Breast epithelium (tissue), 4 donors: ENCODE measurements around the gene SIGLEC8. TPM values are rescaled to one million over a fixed set of nuclear protein-coding genes. Genes with fewer than 3 reads are reported as not detected.

Source experiments
- DNase-seq, 2 donors: peaks; one replicate each; pipeline ENCODE4 v3.0.0-alpha.2; 2019; ENCODE audit warnings: low spot score in 2 of 2
- H3K27ac ChIP-seq, 2 donors: fragments of 200-600 bp; sonication (generic) in 1 of 2; one replicate each; pipeline ENCODE4 v1.5.1; 2016 to 2019; ENCODE audit warnings: mild to moderate bottlenecking in 1 of 2
- H3K27me3 ChIP-seq, 2 donors: fragments of 200-600 bp; sonication (generic) in 1 of 2; one replicate each; pipeline versions ENCODE4 v1.5.1 to v1.6.0; 2017 to 2019; ENCODE audit warnings: control low read depth in 1 of 2, mild to moderate bottlenecking in 1 of 2
- H3K36me3 ChIP-seq: fragments of 200-600 bp; one replicate; pipeline ENCODE4 v1.5.1; 2019
- H3K4me1 ChIP-seq, 2 donors: fragments of 200-600 bp; sonication (generic); one replicate each; pipeline ENCODE4 v1.5.1; 2016 to 2019; ENCODE audit warnings: control low read depth in 1 of 2
- H3K4me3 ChIP-seq, 3 donors: fragments of 200-600 bp; sonication (generic); 1 replicate in 2 of 3; 2 replicates in 1 of 3; pipeline ENCODE4 v1.5.1; 2016 to 2019; ENCODE audit warnings: mild to moderate bottlenecking in 3 of 3, moderate library complexity in 2 of 3
- H3K9me3 ChIP-seq, 2 donors: fragments of 200-600 bp; sonication (generic) in 1 of 2; one replicate each; pipeline ENCODE4 v1.5.1; 2016 to 2019; ENCODE audit warnings: control low read depth in 1 of 2
- POLR2A ChIP-seq: fragments of 450-650 bp; IDR thresholded peaks from one replicate; pipeline ENCODE4 v1.6.1; 2016; ENCODE audit warnings: antibody characterized with exemption, mild to moderate bottlenecking, moderate library complexity
- POLR2AphosphoS5 ChIP-seq, 3 donors: sonication (generic); formaldehyde crosslinking; IDR thresholded peaks; one replicate each; pipeline ENCODE4 v1.6.1; 2017; ENCODE audit warnings: antibody characterized with exemption in 3 of 3
- intact Hi-C: fragments of 100-400 bp; cut with DNase I; formaldehyde crosslinking; loops from one replicate; pipeline ENCODE4 v1.15.1; 2023; ENCODE audit warnings: low total_unique reads
- total RNA-seq, 3 donors: library from RNA; depleted of rRNA; stranded (reverse); fragments of >200 nt; gene quantifications; one replicate each; pipeline ENCODE4 v1.1.0, GENCODE V29; 2016
- TF ChIP-seq, protein P1 (sequence below), 3 donors: fragments of 450-650 bp; IDR thresholded peaks; one replicate each; pipeline ENCODE4 v1.5.1; 2016 to 2017; ENCODE audit warnings: antibody characterized with exemption in 3 of 3, mild to moderate bottlenecking in 3 of 3, moderate library complexity in 3 of 3

SIGLEC8 gene
- total RNA-seq, 3 donors from 2014 or later = 0.80 to 8.6 (median 2.3) TPM

DNA sequence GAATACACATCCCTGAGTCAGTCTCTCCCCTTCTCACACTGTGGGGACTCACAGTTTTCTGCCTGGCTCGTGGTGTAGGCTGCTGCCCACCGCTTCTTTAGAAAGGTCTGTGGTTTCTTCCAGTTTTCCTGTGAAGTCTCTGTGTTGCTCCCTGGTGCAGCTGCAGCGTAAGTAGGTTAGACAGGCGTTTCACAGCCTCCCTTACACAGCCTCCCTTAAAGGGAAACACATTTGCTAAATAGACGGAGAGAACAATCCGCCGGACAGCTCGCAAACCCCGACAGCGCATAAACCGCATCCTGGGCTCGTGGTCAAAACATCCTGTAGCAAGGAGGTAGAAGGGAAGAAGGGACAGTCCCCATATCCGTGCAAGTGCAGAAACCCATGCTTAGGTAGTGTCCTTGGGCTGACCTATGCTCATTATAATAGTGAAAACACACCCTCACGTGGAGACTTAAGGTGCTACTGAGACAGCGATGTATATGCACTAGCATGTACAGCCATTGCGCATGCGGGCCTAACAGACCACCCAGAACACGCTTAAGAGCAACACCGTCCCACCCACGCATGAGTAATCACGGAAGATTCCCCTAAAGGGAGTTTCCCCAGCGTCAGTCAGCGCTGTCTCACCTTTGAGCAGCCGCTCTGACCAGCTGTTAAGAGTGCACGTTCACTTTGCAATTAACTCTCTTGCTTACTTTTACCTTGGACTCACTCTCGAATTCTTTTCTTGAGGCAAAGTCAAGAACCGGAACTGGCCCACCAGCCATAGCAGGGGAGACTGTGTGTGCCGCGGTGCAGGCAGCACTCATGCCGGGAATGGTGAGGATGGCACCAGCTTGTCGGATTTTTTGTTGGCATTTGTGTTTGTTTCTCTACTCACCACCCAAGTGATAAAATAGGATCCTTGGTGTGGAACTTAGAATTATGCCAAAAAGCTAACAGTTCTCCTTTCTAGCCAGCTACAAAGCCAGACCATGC is 16.6 kb downstream of the SIGLEC8 start:
- Histone ChIP-seq H3K27ac (no peak overlapping the region), H3K4me1 (no peaks in the 10 kb centered on the region)
- DNase-seq = no peak

DNA sequence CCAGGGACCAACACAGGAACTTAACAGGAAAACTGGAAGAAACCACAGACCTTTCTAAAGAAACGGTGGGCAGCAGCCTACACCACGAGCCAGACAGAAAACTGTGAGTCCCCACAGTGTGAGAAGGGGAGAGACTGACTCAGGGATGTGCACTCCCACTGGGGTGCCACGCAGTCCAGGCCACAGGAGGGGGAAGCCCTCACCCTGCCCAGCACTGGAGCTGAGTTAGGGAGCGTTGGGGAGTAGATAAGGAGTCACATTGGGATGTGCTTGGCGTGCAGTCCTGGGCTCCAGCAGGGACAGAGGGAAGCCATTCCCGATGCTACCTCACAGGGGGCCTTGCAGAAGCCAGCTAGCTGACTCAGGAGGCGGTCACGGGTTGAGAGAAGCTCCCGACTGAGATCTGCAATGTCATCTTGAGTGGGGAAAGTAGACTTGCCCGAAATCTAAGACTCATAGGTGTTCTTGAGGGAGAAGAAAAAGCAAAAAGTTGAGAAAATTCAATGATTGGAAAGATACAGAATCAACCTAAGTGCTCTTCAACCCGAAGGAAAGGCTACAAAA is 17.3 kb downstream of the SIGLEC8 start:
- Histone ChIP-seq H3K27me3 (peaks cover 0 to 44% of the 10 kb centered on the region in 2 donors), H3K4me3 (no peak overlapping the region), H3K9me3 (no peaks in the 10 kb centered on the region), H3K36me3 (no peaks in the 10 kb centered on the region), H3K4me1 (no peaks in the 10 kb centered on the region), H3K27ac (no peak overlapping the region)
- DNase-seq = no peak
- intact Hi-C loops = no loop called here
- TF ChIP-seq POLR2AphosphoS5 (IDR thresholded peaks at IDR 0.05) = no peak
- TF ChIP-seq POLR2A = no peak
- TF ChIP-seq, protein P1, sequence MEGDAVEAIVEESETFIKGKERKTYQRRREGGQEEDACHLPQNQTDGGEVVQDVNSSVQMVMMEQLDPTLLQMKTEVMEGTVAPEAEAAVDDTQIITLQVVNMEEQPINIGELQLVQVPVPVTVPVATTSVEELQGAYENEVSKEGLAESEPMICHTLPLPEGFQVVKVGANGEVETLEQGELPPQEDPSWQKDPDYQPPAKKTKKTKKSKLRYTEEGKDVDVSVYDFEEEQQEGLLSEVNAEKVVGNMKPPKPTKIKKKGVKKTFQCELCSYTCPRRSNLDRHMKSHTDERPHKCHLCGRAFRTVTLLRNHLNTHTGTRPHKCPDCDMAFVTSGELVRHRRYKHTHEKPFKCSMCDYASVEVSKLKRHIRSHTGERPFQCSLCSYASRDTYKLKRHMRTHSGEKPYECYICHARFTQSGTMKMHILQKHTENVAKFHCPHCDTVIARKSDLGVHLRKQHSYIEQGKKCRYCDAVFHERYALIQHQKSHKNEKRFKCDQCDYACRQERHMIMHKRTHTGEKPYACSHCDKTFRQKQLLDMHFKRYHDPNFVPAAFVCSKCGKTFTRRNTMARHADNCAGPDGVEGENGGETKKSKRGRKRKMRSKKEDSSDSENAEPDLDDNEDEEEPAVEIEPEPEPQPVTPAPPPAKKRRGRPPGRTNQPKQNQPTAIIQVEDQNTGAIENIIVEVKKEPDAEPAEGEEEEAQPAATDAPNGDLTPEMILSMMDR (IDR thresholded peaks at IDR 0.05) = no peak

More for the DNA sequence above, 16.6 kb downstream of the SIGLEC8 start:
- Histone ChIP-seq H3K9me3 (no peaks in the 10 kb centered on the region), H3K4me3 (no peak overlapping the region), H3K36me3 (no peaks in the 10 kb centered on the region), H3K27me3 (peaks cover 0 to 45% of the 10 kb centered on the region in 2 donors)
- intact Hi-C loops = no loop called here
- TF ChIP-seq, protein P1 (IDR thresholded peaks at IDR 0.05) = no peak
- TF ChIP-seq POLR2AphosphoS5 (IDR thresholded peaks at IDR 0.05) = no peak
- TF ChIP-seq POLR2A = no peak

DNA sequence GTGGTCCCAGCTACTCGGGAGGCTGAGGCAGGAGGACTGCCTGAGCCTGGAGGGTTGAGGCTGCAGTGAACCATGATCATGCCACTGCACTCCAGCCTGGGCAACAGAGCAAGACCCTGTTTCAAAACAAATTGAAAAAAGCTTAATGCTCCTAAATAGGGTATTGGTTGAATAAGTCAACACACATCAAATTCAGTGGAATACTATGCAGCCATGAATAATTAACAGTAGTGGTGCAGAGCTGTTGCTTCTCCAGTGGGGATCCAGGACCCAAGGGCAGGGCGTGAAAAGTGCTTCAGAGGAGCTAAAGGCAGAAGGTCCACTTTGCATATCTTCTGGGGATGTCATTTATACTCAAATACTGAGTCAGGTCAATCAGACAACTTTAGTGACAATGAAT is 18.2 kb downstream of the SIGLEC8 start:
- TF ChIP-seq POLR2AphosphoS5 (IDR thresholded peaks at IDR 0.05) (no peak), POLR2A (no peak)
- TF ChIP-seq, protein P1 (IDR thresholded peaks at IDR 0.05) = no peak
- Histone ChIP-seq H3K27me3 (peaks cover 0 to 44% of the 10 kb centered on the region in 2 donors), H3K4me1 (no peaks in the 10 kb centered on the region), H3K36me3 (no peaks in the 10 kb centered on the region), H3K9me3 (no peaks in the 10 kb centered on the region), H3K4me3 (no peak overlapping the region), H3K27ac (no peak overlapping the region)
- no peak for DNase-seq
- intact Hi-C loops = no loop called here

DNA sequence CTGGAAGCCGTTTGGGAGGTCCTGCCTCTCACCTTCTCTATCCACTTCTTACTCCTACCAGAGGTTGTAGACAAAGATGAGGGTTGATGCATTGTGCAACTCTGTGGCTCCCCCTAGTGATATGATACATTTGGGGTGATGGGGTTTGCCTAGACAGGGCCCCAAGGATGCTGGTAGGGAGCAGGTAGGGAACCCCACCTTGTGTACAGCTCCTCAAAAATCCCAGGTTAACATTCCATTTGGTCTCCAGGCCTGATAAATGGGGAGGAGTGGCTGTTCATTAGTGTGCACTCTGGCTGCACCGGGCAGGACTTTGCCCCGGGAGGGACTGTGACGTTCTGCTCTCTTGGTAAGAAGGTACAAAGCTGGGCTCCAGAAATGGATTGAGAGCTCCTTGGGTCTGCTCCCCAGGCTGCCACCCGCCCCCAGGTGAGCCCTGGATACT is 19.2 kb downstream of the SIGLEC8 start:
- no peak overlapping the region for H3K4me3 ChIP-seq
- no peaks in the 10 kb centered on the region for H3K9me3 ChIP-seq
- no peaks in the 10 kb centered on the region for H3K36me3 ChIP-seq
- peaks cover 0 to 44% of the 10 kb centered on the region in 2 donors for H3K27me3 ChIP-seq
- no peak for DNase-seq
- no peaks in the 10 kb centered on the region for H3K4me1 ChIP-seq
- TF ChIP-seq, protein P1 (IDR thresholded peaks at IDR 0.05) = no peak
- TF ChIP-seq POLR2AphosphoS5 (IDR thresholded peaks at IDR 0.05) (no peak), POLR2A (no peak)
- no peak overlapping the region for H3K27ac ChIP-seq
- intact Hi-C loops = no loop called here

DNA sequence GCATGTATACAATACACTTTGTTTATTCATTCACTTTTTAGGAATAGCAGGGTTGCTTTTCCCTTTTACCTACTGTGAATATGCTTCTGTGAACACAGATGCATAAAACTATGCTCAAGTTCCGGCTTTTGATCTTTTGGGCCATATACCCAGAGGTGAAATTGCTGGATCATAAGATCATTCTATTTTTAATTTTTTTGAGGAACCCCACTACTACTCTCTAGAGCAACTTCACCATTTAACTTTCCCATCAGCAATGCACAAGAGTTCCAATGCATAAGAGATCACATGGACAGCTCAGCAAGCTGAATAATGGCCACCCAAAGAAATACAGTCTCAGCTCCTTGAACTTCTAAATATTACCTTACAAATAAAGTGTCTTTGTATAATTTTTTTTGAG is 23.8 kb downstream of the SIGLEC8 start:
- intact Hi-C loops = no loop called here
- DNase-seq = no peak
- Histone ChIP-seq H3K4me3 (no peak overlapping the region), H3K4me1 (no peaks in the 10 kb centered on the region), H3K9me3 (no peaks in the 10 kb centered on the region), H3K27ac (no peak overlapping the region), H3K36me3 (no peaks in the 10 kb centered on the region), H3K27me3 (peaks cover 0 to 23% of the 10 kb centered on the region in 2 donors)
- no peak for TF ChIP-seq POLR2A
- TF ChIP-seq, protein P1 (IDR thresholded peaks at IDR 0.05) = no peak
- no peak for TF ChIP-seq POLR2AphosphoS5 (IDR thresholded peaks at IDR 0.05)
